GM18507 (cell line): ENCODE results near the gene MB.

Experiments used
- DNase-seq: peaks from one replicate; pipeline ENCODE4 v3.0.0; 2011; ENCODE audit warnings: low read depth; ENCODE audit not compliant: insufficient read length; ENCODE audit errors: extremely low spot score
- FAIRE-seq: peaks from 2 replicates; lab custom pipeline; 2011; peaks lifted over from hg19 to GRCh38; lab: Jason Lieb, UNC

MB gene

GRCh38 chr22:35560366-35560765, 56.8 kb downstream of the MB start:
- DNase-seq (no peak), FAIRE-seq (no peak)

GRCh38 chr22:35559354-35560005, 57.6 kb downstream of the MB start:
- FAIRE-seq (no peak), DNase-seq (no peak)

DNA sequence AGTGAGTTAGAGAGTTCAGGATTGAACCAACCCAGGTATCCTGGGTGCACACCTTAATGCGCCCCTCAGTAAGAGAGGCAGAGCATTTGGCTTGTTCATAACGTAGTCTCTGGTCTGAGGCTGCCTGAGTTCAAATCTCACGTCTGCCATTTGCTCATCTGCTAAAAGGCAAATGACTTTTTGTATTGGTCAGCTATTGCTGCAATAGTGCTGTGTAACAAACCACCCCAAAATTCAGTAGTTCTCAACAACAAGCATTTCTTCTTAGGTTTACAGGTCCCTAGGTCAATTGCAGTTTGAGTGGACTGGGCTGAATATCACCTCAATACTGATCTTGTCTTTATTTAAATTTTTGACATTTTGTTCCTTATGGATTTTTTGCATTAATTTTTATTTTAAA, 58.4 kb downstream of the MB start:
- no peak for FAIRE-seq
- no peak for DNase-seq

DNA sequence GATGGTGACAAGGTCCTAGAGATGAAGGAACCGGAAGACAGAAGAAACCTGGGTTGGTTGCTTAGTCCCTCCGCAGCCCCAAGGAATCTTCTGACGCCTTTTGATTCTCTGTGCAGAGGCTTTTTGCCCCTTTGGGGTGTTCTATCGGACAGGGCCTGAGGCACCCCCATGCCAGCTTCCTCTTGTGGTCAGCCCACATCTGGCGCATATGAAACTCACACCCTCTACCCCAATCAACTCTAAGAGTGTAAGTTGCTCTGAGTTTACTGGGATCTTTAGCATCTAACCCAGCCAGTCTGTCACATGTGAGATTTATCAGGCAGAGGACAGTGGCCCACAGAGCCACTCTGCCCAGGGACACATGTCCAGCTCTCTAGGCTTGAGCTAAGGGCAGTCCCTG, 59.1 kb downstream of the MB start:
- DNase-seq (no peak), FAIRE-seq (no peak)
